A549 (cell line): ENCODE data around the gene TPRKB. TPM values are rescaled to one million over a fixed set of nuclear protein-coding genes. Genes with fewer than 3 reads are reported as not detected.

ENCODE experiments used
- ATAC-seq, 2 experiments: fragments of 200-7000 bp in 1 of 2; fragments of >200 bp in 1 of 2; cut with Nextera tagmentation in 1 of 2; cut with Tn5 transposase in 1 of 2; 3 replicates each; pipeline versions ENCODE4 v1.8.0 to v1.9.1; 2018 to 2020; ENCODE audit warnings: mild to moderate bottlenecking in 1 of 2, moderate library complexity in 1 of 2
- CTCF ChIA-PET: fragments of 300-600 bp; sonication (Branson Sonifier 250); formaldehyde crosslinking; extraction: SDS; loops from one replicate; lab custom pipeline; 2021; ENCODE audit warnings: antibody characterized with exemption, inconsistent platforms; lab: Yijun Ruan, JAX
- POLR2A ChIA-PET: fragments of 350-600 bp; formaldehyde crosslinking; extraction: SDS; loops from one replicate; lab custom pipeline; 2021; ENCODE audit warnings: antibody characterized with exemption, inconsistent platforms; lab: Yijun Ruan, JAX
- DNase-seq, 2 experiments: peaks; one replicate each; pipeline versions ENCODE4 v3.0.0 to v3.0.0-alpha.2; 2011 to 2016; ENCODE audit warnings: low read depth in 1 of 2, low spot score in 1 of 2
- FAIRE-seq: peaks from 2 replicates; lab custom pipeline; 2011; peaks lifted over from hg19 to GRCh38; lab: Jason Lieb, UNC
- H3K27ac ChIP-seq, 2 experiments: fragments of >200 bp; sonication (Bioruptor Twin); formaldehyde crosslinking; 3 replicates each; pipeline ENCODE4 v1.5.1; 2016 to 2017
- H3K4me1 ChIP-seq: fragments of >200 bp; sonication (Bioruptor Twin); formaldehyde crosslinking; 3 replicates; pipeline ENCODE4 v1.6.1; 2016
- H3K4me2 ChIP-seq: fragments of >200 bp; sonication (Bioruptor Twin); formaldehyde crosslinking; 3 replicates; pipeline ENCODE4 v1.6.1; 2016
- H3K4me3 ChIP-seq: fragments of >200 bp; sonication (Bioruptor Twin); formaldehyde crosslinking; 3 replicates; pipeline ENCODE4 v1.5.1; 2016
- H3K9me3 ChIP-seq: fragments of >200 bp; sonication (Bioruptor Twin); formaldehyde crosslinking; 3 replicates; pipeline ENCODE4 v1.6.1; 2016
- BHLHE40 ChIP-seq: IDR thresholded peaks from 2 replicates; pipeline ENCODE4 v1.6.1; 2012; ENCODE audit warnings: low read depth, low read length, inconsistent platforms
- CBX2 ChIP-seq: fragments of 200-600 bp; sonication (generic); IDR thresholded peaks from 2 replicates; pipeline ENCODE4 v1.6.1; 2016; ENCODE audit warnings: low read depth, mild to moderate bottlenecking, borderline replicate concordance
- CHD2 ChIP-seq: fragments of 150-350 bp; IDR thresholded peaks from 2 replicates; pipeline ENCODE4 v1.6.1; 2014; ENCODE audit warnings: low read length; ENCODE audit not compliant: partially characterized antibody
- EP300 ChIP-seq, 2 experiments: fragments of >200 bp; sonication (Bioruptor Twin); formaldehyde crosslinking; IDR thresholded peaks; 2 replicates in 1 of 2; 3 replicates in 1 of 2; pipeline ENCODE4 v1.6.1; 2016 to 2017
- FOSB ChIP-seq: fragments of 250-450 bp; sonication (Bioruptor Pico); IDR thresholded peaks from 2 replicates; pipeline ENCODE4 v1.5.0; 2020; ENCODE audit warnings: mild to moderate bottlenecking, moderate library complexity
- FOSL2 ChIP-seq, 2 experiments: fragments of 450-650 bp in 1 of 2; fragments of >200 bp in 1 of 2; sonication (Bioruptor Twin) in 1 of 2; formaldehyde crosslinking; IDR thresholded peaks; 2 replicates each; pipeline versions ENCODE4 v1.5.0 to v1.6.1; 2016 to 2020; ENCODE audit warnings: mild to moderate bottlenecking in 1 of 2, moderate library complexity in 1 of 2
- HDAC2 ChIP-seq: fragments of 200-600 bp; sonication (generic); IDR thresholded peaks from 2 replicates; pipeline ENCODE4 v1.6.1; 2016
- HEYL ChIP-seq: fragments of 250-450 bp; sonication (Bioruptor Pico); IDR thresholded peaks from 2 replicates; pipeline ENCODE4 v1.8.0; 2021; ENCODE audit warnings: mild to moderate bottlenecking, moderate library complexity
- HOXB13 ChIP-seq: fragments of 250-450 bp; sonication (Bioruptor Pico); IDR thresholded peaks from 2 replicates; pipeline ENCODE4 v1.5.0; 2020; ENCODE audit warnings: low read depth, mild to moderate bottlenecking, moderate library complexity
- KDM1A ChIP-seq: fragments of 200-600 bp; sonication (generic); IDR thresholded peaks from 2 replicates; pipeline ENCODE4 v1.6.1; 2016; ENCODE audit warnings: low read depth, mild to moderate bottlenecking
- KDM5A ChIP-seq: fragments of 200-600 bp; sonication (generic); IDR thresholded peaks from 2 replicates; pipeline ENCODE4 v1.6.1; 2016; ENCODE audit warnings: antibody characterized with exemption, mild to moderate bottlenecking
- MAFK ChIP-seq: fragments of 450-650 bp; IDR thresholded peaks from 2 replicates; pipeline ENCODE4 v1.6.1; 2014; ENCODE audit not compliant: partially characterized antibody
- MYC ChIP-seq: IDR thresholded peaks from 2 replicates; pipeline ENCODE4 v1.6.1; 2012; ENCODE audit warnings: mild to moderate bottlenecking, inconsistent platforms, low read length, improper control_type of control experiment, borderline replicate concordance
- NFE2L2 ChIP-seq: fragments of 150-350 bp; conservative IDR thresholded peaks from 2 replicates; pipeline ENCODE4 v1.6.1; 2014; ENCODE audit warnings: low read length
- NPAS2 ChIP-seq: fragments of 250-450 bp; sonication (Bioruptor Pico); IDR thresholded peaks from 2 replicates; pipeline ENCODE4 v1.8.0; 2022; ENCODE audit warnings: mild to moderate bottlenecking, moderate library complexity, borderline replicate concordance
- NR3C1 ChIP-seq: fragments of >200 bp; sonication (Bioruptor Twin); formaldehyde crosslinking; IDR thresholded peaks from 3 replicates; pipeline ENCODE4 v1.6.1; 2017
- PHF8 ChIP-seq: fragments of 200-600 bp; sonication (generic); IDR thresholded peaks from 2 replicates; pipeline ENCODE4 v1.6.1; 2016; ENCODE audit warnings: low read depth, mild to moderate bottlenecking, antibody characterized with exemption, moderate library complexity, borderline replicate concordance
- POLR2A ChIP-seq: IDR thresholded peaks from 2 replicates; pipeline ENCODE4 v1.6.1; 2012; ENCODE audit warnings: mild to moderate bottlenecking, low read length
- POLR2AphosphoS2 ChIP-seq: conservative IDR thresholded peaks from 2 replicates; pipeline ENCODE4 v1.6.1; 2012; ENCODE audit warnings: low read length, improper control_type of control experiment, inconsistent platforms
- RARB ChIP-seq: fragments of 250-450 bp; sonication (Bioruptor Pico); IDR thresholded peaks from 2 replicates; pipeline ENCODE4 v1.8.0; 2021; ENCODE audit warnings: mild to moderate bottlenecking, moderate library complexity
- RCOR1 ChIP-seq: fragments of 150-350 bp; IDR thresholded peaks from 2 replicates; pipeline ENCODE4 v1.6.1; 2014; ENCODE audit warnings: antibody characterized with exemption, low read length, low read depth
- ZSCAN20 ChIP-seq: fragments of 250-450 bp; sonication (Bioruptor Pico); IDR thresholded peaks from 2 replicates; pipeline ENCODE4 v1.8.0; 2022; ENCODE audit warnings: mild to moderate bottlenecking, moderate library complexity
- WGBS: methylation state at CpG from one replicate; pipeline ENCODE4 v1.1.6; 2017; ENCODE audit errors: missing lambda C conversion rate; 5-methylcytosine and 5-hydroxymethylcytosine counted together
- polyA plus RNA-seq, 4 experiments: library from polyadenylated mRNA; depleted of rRNA in 3 of 4; stranded (reverse); fragments of >200 nt; fragmentation: RNase III in 1 of 4; extraction: RNeasy Plus Mini Kit Qiagen cat#74134 plus additional on column Dnase treatment in 1 of 4; gene quantifications; 2 replicates in 3 of 4; 3 replicates in 1 of 4; pipeline ENCODE4 v1.2.3, GENCODE V29; 2011 to 2017
- TF ChIP-seq, protein P1 (sequence below): IDR thresholded peaks from 2 replicates; pipeline ENCODE4 v1.6.1; 2012
- TF ChIP-seq, protein P2 (sequence below): fragments of 150-350 bp; IDR thresholded peaks from 2 replicates; pipeline ENCODE4 v1.6.1; 2014; ENCODE audit warnings: low read depth, mild to moderate bottlenecking, low read length
- TF ChIP-seq, protein P3 (sequence below): fragments of >200 bp; sonication (Bioruptor Twin); formaldehyde crosslinking; IDR thresholded peaks from 3 replicates; pipeline ENCODE4 v1.6.1; 2016

The TPRKB gene
- polyA plus RNA-seq, 2 of the 4 experiments (the other 2 are of a cell fraction) = 115 to 144 TPM

DNA sequence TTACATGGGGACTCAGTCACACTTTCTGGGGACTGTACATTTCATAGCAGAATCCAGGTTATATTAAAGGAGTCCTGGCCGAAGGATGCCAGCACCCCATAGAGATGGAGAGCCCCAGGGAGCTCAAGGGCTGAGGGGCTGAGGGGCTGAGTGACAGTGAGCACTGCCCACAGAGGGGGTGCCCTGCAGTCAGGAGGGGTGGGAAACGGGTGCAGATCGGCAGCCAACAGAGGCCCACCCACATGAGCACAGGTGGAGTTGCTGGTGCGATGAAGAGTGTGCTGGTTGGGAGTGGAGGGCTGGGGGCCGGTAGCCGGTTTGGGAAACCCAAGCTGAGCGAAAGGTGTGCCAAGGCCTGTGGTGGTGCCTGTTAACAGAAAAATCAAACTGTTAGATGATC, 32.1 kb downstream of the TPRKB start:
- no peaks in the 10 kb centered on the region for H3K4me1 ChIP-seq
- TF ChIP-seq MAFK (no peak), RCOR1 (no peak), POLR2AphosphoS2 (no peak), POLR2A (no peak), FOSB (CRISPR knock-in tag) (no peak), CHD2 (no peak), NR3C1 (no peak), KDM5A (no peak), HOXB13 (CRISPR knock-in tag) (no peak), BHLHE40 (no peak)
- TF ChIP-seq, protein P1, sequence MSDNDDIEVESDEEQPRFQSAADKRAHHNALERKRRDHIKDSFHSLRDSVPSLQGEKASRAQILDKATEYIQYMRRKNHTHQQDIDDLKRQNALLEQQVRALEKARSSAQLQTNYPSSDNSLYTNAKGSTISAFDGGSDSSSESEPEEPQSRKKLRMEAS = no peak
- TF ChIP-seq, protein P2, sequence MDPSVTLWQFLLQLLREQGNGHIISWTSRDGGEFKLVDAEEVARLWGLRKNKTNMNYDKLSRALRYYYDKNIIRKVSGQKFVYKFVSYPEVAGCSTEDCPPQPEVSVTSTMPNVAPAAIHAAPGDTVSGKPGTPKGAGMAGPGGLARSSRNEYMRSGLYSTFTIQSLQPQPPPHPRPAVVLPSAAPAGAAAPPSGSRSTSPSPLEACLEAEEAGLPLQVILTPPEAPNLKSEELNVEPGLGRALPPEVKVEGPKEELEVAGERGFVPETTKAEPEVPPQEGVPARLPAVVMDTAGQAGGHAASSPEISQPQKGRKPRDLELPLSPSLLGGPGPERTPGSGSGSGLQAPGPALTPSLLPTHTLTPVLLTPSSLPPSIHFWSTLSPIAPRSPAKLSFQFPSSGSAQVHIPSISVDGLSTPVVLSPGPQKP = no peak
- TF ChIP-seq, protein P3, sequence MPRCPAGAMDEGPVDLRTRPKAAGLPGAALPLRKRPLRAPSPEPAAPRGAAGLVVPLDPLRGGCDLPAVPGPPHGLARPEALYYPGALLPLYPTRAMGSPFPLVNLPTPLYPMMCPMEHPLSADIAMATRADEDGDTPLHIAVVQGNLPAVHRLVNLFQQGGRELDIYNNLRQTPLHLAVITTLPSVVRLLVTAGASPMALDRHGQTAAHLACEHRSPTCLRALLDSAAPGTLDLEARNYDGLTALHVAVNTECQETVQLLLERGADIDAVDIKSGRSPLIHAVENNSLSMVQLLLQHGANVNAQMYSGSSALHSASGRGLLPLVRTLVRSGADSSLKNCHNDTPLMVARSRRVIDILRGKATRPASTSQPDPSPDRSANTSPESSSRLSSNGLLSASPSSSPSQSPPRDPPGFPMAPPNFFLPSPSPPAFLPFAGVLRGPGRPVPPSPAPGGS = no peak
- TF ChIP-seq, all 56 proteins: peak for 0
- no peak for DNase-seq
- ChIA-PET POLR2A (no interaction called here), CTCF (interaction anchor here (0.6 to 0.7 kb wide), 2 partner anchors 24 to 545 kb away, joined by 3 read pairs; no protein-coding TSS in a partner anchor)
- ATAC-seq = no peak
- Histone ChIP-seq H3K9me3 (no peaks in the 10 kb centered on the region), H3K4me2 (no peak overlapping the region), H3K4me3 (no peak overlapping the region), H3K27ac (no peak overlapping the region)
- no peak for FAIRE-seq
- 69% methylated on average over 7 of the region's 7 CpGs for WGBS

DNA sequence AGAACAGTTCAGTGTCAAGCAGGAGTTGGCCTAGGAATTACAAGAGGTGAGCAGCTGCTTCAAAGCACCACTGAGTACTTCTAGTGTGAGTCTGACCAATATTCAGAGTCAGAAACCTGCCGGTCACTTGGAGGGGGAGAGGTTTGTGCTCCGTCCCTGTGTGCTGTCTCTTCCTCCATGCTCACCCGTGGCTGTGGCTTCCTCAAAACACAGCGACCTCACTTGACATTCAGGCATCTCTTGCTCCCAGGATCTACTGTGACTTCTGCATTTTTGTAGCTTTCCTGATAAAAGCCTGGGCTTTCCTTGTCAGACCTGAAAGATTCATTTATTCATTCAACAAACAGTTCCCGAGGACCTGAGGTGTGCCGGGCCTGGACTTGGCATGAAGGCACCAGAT, 32.9 kb downstream of the TPRKB start:
- Histone ChIP-seq H3K4me3 (no peak overlapping the region), H3K4me1 (no peaks in the 10 kb centered on the region), H3K4me2 (no peak overlapping the region), H3K9me3 (no peaks in the 10 kb centered on the region), H3K27ac (no peak overlapping the region)
- ChIA-PET POLR2A (no interaction called here), CTCF (interaction anchor here (0.7 kb wide), 1 partner anchor 23 kb away, joined by 3 read pairs; no protein-coding TSS in a partner anchor)
- DNase-seq (no peak), ATAC-seq (no peak), FAIRE-seq (no peak)
- TF ChIP-seq NPAS2 (no peak), PHF8 (no peak), HEYL (no peak), POLR2A (no peak), FOSL2 (IDR thresholded peaks at IDR 0.05) (no peak), FOSL2 (CRISPR knock-in tag; IDR thresholded peaks at IDR 0.05) (no peak), HOXB13 (CRISPR knock-in tag) (no peak), KDM1A (no peak), MYC (no peak), EP300 (IDR thresholded peaks at IDR 0.05) (no peak), CHD2 (no peak), HDAC2 (no peak), ZSCAN20 (no peak), CBX2 (no peak), NFE2L2 (no peak), POLR2AphosphoS2 (no peak), RARB (no peak)
- TF ChIP-seq, protein P1 = no peak
- TF ChIP-seq, protein P3 = no peak
- 33% methylated on average over 6 of the region's 6 CpGs for WGBS
